ENCODE measurements around the gene C9orf57.
"Not testable (repeated sequence)": the region's sequence is repeated elsewhere in the genome, so short reads cannot be mapped to it uniquely, and the experiment has no call there.

Gene C9orf57

GRCh38 chr9:72023596-72023995 lies 36.8 kb downstream of the C9orf57 start:
- no peaks in the 10 kb centered on the region for H3K9me3 ChIP-seq (ENCODE audit: control insufficient read depth in 1 of 2, low read length in 2 of 2)
- H3K27me3 ChIP-seq (ENCODE audit: low read depth, low read length), result no peaks in the 10 kb centered on the region
- H3K36me3 ChIP-seq (ENCODE audit: control insufficient read depth in 1 of 2, insufficient read depth in 2 of 2, low read length in 2 of 2), result no peaks in the 10 kb centered on the region
- no peak overlapping the region for H3K4me3 ChIP-seq (ENCODE audit: low read depth in 1 of 2, low read length in 2 of 2)
- no peaks in the 10 kb centered on the region for H3K4me1 ChIP-seq (ENCODE audit: control insufficient read depth in 1 of 2, insufficient read depth in 2 of 2, low read length in 2 of 2)
- H3K27ac ChIP-seq (ENCODE audit: low read length), result no peak overlapping the region

- H3K4me1 ChIP-seq (ENCODE audit: control insufficient read depth in 1 of 2, insufficient read depth in 2 of 2, low read length in 2 of 2), result no peaks in the 10 kb centered on the region
- no peak overlapping the region for H3K27ac ChIP-seq (ENCODE audit: low read length)
- H3K36me3 ChIP-seq (ENCODE audit: control insufficient read depth in 1 of 2, insufficient read depth in 2 of 2, low read length in 2 of 2), result no peaks in the 10 kb centered on the region
- no peaks in the 10 kb centered on the region for H3K9me3 ChIP-seq (ENCODE audit: control insufficient read depth in 1 of 2, low read length in 2 of 2)
- no peaks in the 10 kb centered on the region for H3K27me3 ChIP-seq (ENCODE audit: low read depth, low read length)
- no peak overlapping the region for H3K4me3 ChIP-seq (ENCODE audit: low read depth in 1 of 2, low read length in 2 of 2)
These were observed 37.6 kb downstream of the C9orf57 start for GRCh38 chr9:72022841-72023240.

- no peaks in the 10 kb centered on the region for H3K9me3 ChIP-seq (ENCODE audit: control insufficient read depth in 1 of 2, low read length in 2 of 2)
- no peak overlapping the region for H3K4me3 ChIP-seq (ENCODE audit: low read depth in 1 of 2, low read length in 2 of 2)
- no peaks in the 10 kb centered on the region for H3K4me1 ChIP-seq (ENCODE audit: control insufficient read depth in 1 of 2, insufficient read depth in 2 of 2, low read length in 2 of 2)
- H3K27ac ChIP-seq (ENCODE audit: low read length), result no peak overlapping the region
- no peaks in the 10 kb centered on the region for H3K36me3 ChIP-seq (ENCODE audit: control insufficient read depth in 1 of 2, insufficient read depth in 2 of 2, low read length in 2 of 2)
- no peaks in the 10 kb centered on the region for H3K27me3 ChIP-seq (ENCODE audit: low read depth, low read length)
These were observed 47.1 kb downstream of the C9orf57 start for GRCh38 chr9:72013292-72013760.

GRCh38 chr9:72012646-72013045 lies 47.8 kb downstream of the C9orf57 start:
- Histone ChIP-seq H3K4me1 (ENCODE audit: control insufficient read depth in 1 of 2, insufficient read depth in 2 of 2, low read length in 2 of 2) (no peaks in the 10 kb centered on the region), H3K27ac (ENCODE audit: low read length) (no peak overlapping the region), H3K4me3 (ENCODE audit: low read depth in 1 of 2, low read length in 2 of 2) (no peak overlapping the region), H3K36me3 (ENCODE audit: control insufficient read depth in 1 of 2, insufficient read depth in 2 of 2, low read length in 2 of 2) (no peaks in the 10 kb centered on the region), H3K27me3 (ENCODE audit: low read depth, low read length) (no peaks in the 10 kb centered on the region), H3K9me3 (ENCODE audit: control insufficient read depth in 1 of 2, low read length in 2 of 2) (no peaks in the 10 kb centered on the region)

- not testable (repeated sequence) for H3K4me1 ChIP-seq (ENCODE audit: control insufficient read depth in 1 of 2, insufficient read depth in 2 of 2, low read length in 2 of 2); H3K27ac ChIP-seq (ENCODE audit: low read length); H3K9me3 ChIP-seq (ENCODE audit: control insufficient read depth in 1 of 2, low read length in 2 of 2); H3K4me3 ChIP-seq (ENCODE audit: low read depth in 1 of 2, low read length in 2 of 2); H3K36me3 ChIP-seq (ENCODE audit: control insufficient read depth in 1 of 2, insufficient read depth in 2 of 2, low read length in 2 of 2); H3K27me3 ChIP-seq (ENCODE audit: low read depth, low read length)
These were observed 52.7 kb downstream of the C9orf57 start for GRCh38 chr9:72007726-72008125.

- no peak overlapping the region for H3K4me3 ChIP-seq (ENCODE audit: low read depth in 1 of 2, low read length in 2 of 2)
- H3K27ac ChIP-seq (ENCODE audit: low read length), result no peak overlapping the region
- H3K36me3 ChIP-seq (ENCODE audit: control insufficient read depth in 1 of 2, insufficient read depth in 2 of 2, low read length in 2 of 2), result no peaks in the 10 kb centered on the region
- H3K27me3 ChIP-seq (ENCODE audit: low read depth, low read length), result no peaks in the 10 kb centered on the region
- H3K9me3 ChIP-seq (ENCODE audit: control insufficient read depth in 1 of 2, low read length in 2 of 2), result no peaks in the 10 kb centered on the region
- H3K4me1 ChIP-seq (ENCODE audit: control insufficient read depth in 1 of 2, insufficient read depth in 2 of 2, low read length in 2 of 2), result no peaks in the 10 kb centered on the region
These were observed 53.9 kb downstream of the C9orf57 start for GRCh38 chr9:72006501-72006900.

GRCh38 chr9:72005451-72005850 lies 55.0 kb downstream of the C9orf57 start:
- no peaks in the 10 kb centered on the region for H3K36me3 ChIP-seq (ENCODE audit: control insufficient read depth in 1 of 2, insufficient read depth in 2 of 2, low read length in 2 of 2)
- H3K27me3 ChIP-seq (ENCODE audit: low read depth, low read length), result no peaks in the 10 kb centered on the region
- H3K4me3 ChIP-seq (ENCODE audit: low read depth in 1 of 2, low read length in 2 of 2), result no peak overlapping the region
- no peaks in the 10 kb centered on the region for H3K4me1 ChIP-seq (ENCODE audit: control insufficient read depth in 1 of 2, insufficient read depth in 2 of 2, low read length in 2 of 2)
- no peak overlapping the region for H3K27ac ChIP-seq (ENCODE audit: low read length)
- no peaks in the 10 kb centered on the region for H3K9me3 ChIP-seq (ENCODE audit: control insufficient read depth in 1 of 2, low read length in 2 of 2)
